DOHH2 (cell line): ENCODE results near the gene WDR87.

Source experiments
- H3F3A ChIP-seq: fragments of 200-600 bp; sonication (generic), shearing (Covaris generic); 2 replicates; pipeline ENCODE4 v1.6.0; 2016; ENCODE audit warnings: antibody characterized with exemption, mild to moderate bottlenecking; ENCODE audit not compliant: control insufficient read depth, insufficient read depth
- H3K27ac ChIP-seq: fragments of 200-600 bp; sonication (generic); 2 replicates; pipeline ENCODE4 v1.5.1; 2014; ENCODE audit warnings: low read depth, mild to moderate bottlenecking, low read length, moderate library complexity
- H3K27me3 ChIP-seq: fragments of 200-600 bp; sonication (generic); 2 replicates; pipeline ENCODE4 v1.6.1; 2014; ENCODE audit warnings: mild to moderate bottlenecking, low read length, mixed read lengths; ENCODE audit not compliant: control insufficient read depth
- H3K36me3 ChIP-seq: fragments of 200-600 bp; sonication (generic); 2 replicates; pipeline ENCODE4 v1.6.1; 2014; ENCODE audit warnings: mild to moderate bottlenecking, low read length, moderate library complexity, mixed read lengths; ENCODE audit not compliant: control insufficient read depth
- H3K4me1 ChIP-seq: fragments of 200-600 bp; sonication (generic); 2 replicates; pipeline ENCODE4 v1.6.1; 2014; ENCODE audit warnings: mild to moderate bottlenecking, low read length, mixed read lengths; ENCODE audit not compliant: control insufficient read depth
- H3K4me2 ChIP-seq: fragments of 200-600 bp; sonication (generic); 2 replicates; pipeline ENCODE4 v1.6.0; 2014; ENCODE audit warnings: mild to moderate bottlenecking, low read length, moderate library complexity
- H3K4me3 ChIP-seq: fragments of 200-600 bp; sonication (generic); 2 replicates; pipeline ENCODE4 v1.5.1; 2014; ENCODE audit warnings: mild to moderate bottlenecking, low read length, mixed read lengths
- H3K79me2 ChIP-seq: fragments of 200-600 bp; sonication (generic); 2 replicates; pipeline ENCODE4 v1.6.1; 2014; ENCODE audit warnings: mild to moderate bottlenecking, low read length, mixed read lengths; ENCODE audit not compliant: control insufficient read depth
- H3K9me2 ChIP-seq: fragments of 200-600 bp; sonication (generic); replicated peaks from 2 replicates; pipeline ENCODE4 v1.6.1; 2014; ENCODE audit warnings: mild to moderate bottlenecking, low read length, mixed read lengths; ENCODE audit not compliant: control insufficient read depth
- H3K9me3 ChIP-seq: fragments of 200-600 bp; sonication (generic); 2 replicates; pipeline ENCODE4 v1.6.1; 2014; ENCODE audit warnings: antibody characterized with exemption, low read length, mixed read lengths; ENCODE audit not compliant: control insufficient read depth, insufficient read depth
- H4K20me1 ChIP-seq: fragments of 200-600 bp; sonication (generic); 2 replicates; pipeline ENCODE4 v1.6.0; 2014; ENCODE audit warnings: low read depth, mild to moderate bottlenecking, antibody characterized with exemption, low read length, moderate library complexity; ENCODE audit not compliant: control insufficient read depth, insufficient read depth
- EZH2phosphoT487 ChIP-seq: fragments of 200-600 bp; sonication (generic); IDR thresholded peaks from 2 replicates; pipeline ENCODE4 v1.6.1; 2017; ENCODE audit warnings: borderline replicate concordance, mild to moderate bottlenecking, antibody characterized with exemption, low read length, moderate library complexity, mixed read lengths
- TF ChIP-seq, protein P1 (sequence below): fragments of 200-600 bp; sonication (generic); IDR thresholded peaks from one replicate; pipeline ENCODE4 v1.5.1; 2014; ENCODE audit warnings: antibody characterized with exemption, mild to moderate bottlenecking, low read depth, low read length; ENCODE audit not compliant: poor library complexity, severe bottlenecking

The WDR87 gene

DNA sequence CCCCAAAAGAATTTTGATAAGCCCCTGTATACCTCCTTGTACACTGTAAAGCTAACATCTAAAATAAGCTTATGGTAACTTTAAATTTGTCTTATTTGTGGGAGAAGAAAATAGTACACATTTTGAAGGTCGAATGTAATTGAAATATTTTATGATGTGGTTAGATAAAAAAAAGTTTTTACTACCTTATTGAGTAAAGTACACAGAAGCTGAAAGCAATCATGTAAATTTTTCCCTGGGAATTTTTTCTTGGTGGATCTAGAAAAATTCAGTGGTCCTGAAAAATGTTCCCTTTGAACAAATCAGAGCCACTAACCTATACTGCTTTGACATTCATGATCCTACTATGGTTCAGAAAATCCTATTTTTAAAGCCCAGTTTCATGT, 47.5 kb upstream of the WDR87 start:
- H3K4me2 ChIP-seq: peak overlapping the region; percentile 49
- peaks cover 13% of the 10 kb centered on the region for H3K36me3 ChIP-seq
- H3K9me2 ChIP-seq: no peaks in the 10 kb centered on the region
- H3K79me2 ChIP-seq: peaks cover 91% of the 10 kb centered on the region
- H3F3A ChIP-seq: peaks cover 26% of the 10 kb centered on the region
- H3K27me3 ChIP-seq: no peaks in the 10 kb centered on the region
- H3K4me1 ChIP-seq: peaks cover 88% of the 10 kb centered on the region
- peak overlapping the region; percentile 31; the same call in 1 of the 2 replicates for H3K4me3 ChIP-seq
- TF ChIP-seq, protein P1, sequence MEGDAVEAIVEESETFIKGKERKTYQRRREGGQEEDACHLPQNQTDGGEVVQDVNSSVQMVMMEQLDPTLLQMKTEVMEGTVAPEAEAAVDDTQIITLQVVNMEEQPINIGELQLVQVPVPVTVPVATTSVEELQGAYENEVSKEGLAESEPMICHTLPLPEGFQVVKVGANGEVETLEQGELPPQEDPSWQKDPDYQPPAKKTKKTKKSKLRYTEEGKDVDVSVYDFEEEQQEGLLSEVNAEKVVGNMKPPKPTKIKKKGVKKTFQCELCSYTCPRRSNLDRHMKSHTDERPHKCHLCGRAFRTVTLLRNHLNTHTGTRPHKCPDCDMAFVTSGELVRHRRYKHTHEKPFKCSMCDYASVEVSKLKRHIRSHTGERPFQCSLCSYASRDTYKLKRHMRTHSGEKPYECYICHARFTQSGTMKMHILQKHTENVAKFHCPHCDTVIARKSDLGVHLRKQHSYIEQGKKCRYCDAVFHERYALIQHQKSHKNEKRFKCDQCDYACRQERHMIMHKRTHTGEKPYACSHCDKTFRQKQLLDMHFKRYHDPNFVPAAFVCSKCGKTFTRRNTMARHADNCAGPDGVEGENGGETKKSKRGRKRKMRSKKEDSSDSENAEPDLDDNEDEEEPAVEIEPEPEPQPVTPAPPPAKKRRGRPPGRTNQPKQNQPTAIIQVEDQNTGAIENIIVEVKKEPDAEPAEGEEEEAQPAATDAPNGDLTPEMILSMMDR: no peak
- TF ChIP-seq EZH2phosphoT487: no peak
- peak overlapping the region; percentile 37 for H3K27ac ChIP-seq
- no peaks in the 10 kb centered on the region for H4K20me1 ChIP-seq
- no peaks in the 10 kb centered on the region for H3K9me3 ChIP-seq

DNA sequence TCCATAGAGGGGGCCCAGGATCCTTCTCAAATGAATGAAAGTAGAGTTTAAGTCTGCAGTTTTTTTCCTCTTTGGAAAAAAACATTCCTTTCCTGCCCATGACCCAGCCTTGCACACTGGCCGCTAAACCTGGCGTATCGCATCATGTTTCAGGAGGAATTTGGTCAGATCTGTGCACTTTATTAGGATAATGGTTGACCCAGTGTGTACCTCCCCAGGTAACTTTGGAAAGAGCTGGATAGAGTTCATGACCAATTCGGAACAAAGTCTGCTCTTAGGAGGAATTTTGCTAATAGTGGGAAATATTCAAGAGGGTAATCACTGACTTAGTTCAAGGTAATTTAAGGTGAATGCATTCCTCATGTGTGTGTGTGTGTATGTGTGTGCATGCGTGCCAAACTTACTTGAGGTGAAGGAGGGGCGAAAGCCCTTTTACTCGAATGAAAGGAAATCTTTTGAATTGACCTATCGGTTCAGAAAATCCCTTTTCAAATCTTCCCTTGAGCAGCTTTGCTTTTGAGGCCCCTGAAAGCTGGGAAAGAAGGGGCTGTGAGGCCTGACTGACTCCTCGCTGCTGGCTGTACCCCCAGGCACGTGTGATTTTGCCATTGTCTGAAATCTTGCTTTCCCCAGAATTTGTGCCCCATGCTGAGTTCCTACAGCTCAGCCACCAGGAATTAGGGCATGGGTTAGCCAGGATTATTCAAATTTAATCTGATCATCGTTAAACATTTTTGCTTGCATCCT, 47.0 kb upstream of the WDR87 start:
- Histone ChIP-seq H3K27ac (peak overlapping the region; percentile 37), H3K4me3 (peak overlapping the region; percentile 31; the same call in 1 of the 2 replicates), H3K36me3 (peaks cover 13% of the 10 kb centered on the region), H3K79me2 (peaks cover 91% of the 10 kb centered on the region), H4K20me1 (no peaks in the 10 kb centered on the region), H3K27me3 (no peaks in the 10 kb centered on the region), H3K9me2 (no peaks in the 10 kb centered on the region), H3K9me3 (no peaks in the 10 kb centered on the region), H3K4me1 (peaks cover 87% of the 10 kb centered on the region), H3K4me2 (peak overlapping the region; percentile 49), H3F3A (peaks cover 20% of the 10 kb centered on the region)
- TF ChIP-seq EZH2phosphoT487: no peak
- TF ChIP-seq, protein P1: no peak

DNA sequence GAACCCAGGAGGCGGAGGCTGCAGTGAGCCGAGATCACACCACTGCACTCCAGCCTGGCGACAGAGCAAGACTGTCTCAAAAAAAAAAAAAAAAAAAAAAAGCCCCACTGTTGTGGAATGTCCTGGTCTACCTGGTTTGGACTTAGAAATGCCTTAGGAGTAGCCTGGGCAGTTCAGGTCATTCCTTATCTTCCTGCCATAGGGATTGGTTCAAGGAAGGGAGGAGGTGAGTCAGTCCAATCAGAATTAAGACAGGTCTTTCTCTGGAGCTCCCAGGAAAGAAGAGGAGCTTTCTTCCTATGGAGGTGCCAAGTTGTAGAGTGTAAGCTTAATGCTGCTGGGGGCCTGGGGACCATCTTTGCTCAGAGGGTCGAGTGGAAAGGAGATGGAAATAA, 45.4 kb upstream of the WDR87 start:
- H3K27me3 ChIP-seq: no peaks in the 10 kb centered on the region

More for the DNA sequence above, 45.4 kb upstream of the WDR87 start:
- Histone ChIP-seq H3K36me3 (peaks cover 6% of the 10 kb centered on the region), H4K20me1 (no peaks in the 10 kb centered on the region), H3K27ac (peak overlapping the region; percentile 80), H3F3A (peaks cover 17% of the 10 kb centered on the region), H3K4me1 (peaks cover 81% of the 10 kb centered on the region), H3K79me2 (peaks cover 88% of the 10 kb centered on the region), H3K4me2 (peak overlapping the region; percentile 72), H3K9me2 (no peaks in the 10 kb centered on the region), H3K9me3 (no peaks in the 10 kb centered on the region), H3K4me3 (peak overlapping the region; percentile 52)
- TF ChIP-seq, protein P1: no peak
- no peak for TF ChIP-seq EZH2phosphoT487
